ENCODE data around the gene LIN28B.

Gene LIN28B

GRCh38 chr6:105091140-105091829, 134.4 kb downstream of the LIN28B start:
- DNase-seq, result no peak
- Histone ChIP-seq H3K36me3 (peaks cover 0 to 4% (median 0%) of the 10 kb centered on the region in 3 donors), H3K4me1 (no peaks in the 10 kb centered on the region), H3K27me3 (no peaks in the 10 kb centered on the region), H3K27ac (no peak overlapping the region), H3K4me3 (no peak overlapping the region), H3K9me3 (no peaks in the 10 kb centered on the region)
- TF ChIP-seq CTCF (IDR thresholded peaks at IDR 0.05), result no peak
- intact Hi-C loops (cut with DNase I; ENCODE audit: low total_unique reads), result no loop called here

DNA sequence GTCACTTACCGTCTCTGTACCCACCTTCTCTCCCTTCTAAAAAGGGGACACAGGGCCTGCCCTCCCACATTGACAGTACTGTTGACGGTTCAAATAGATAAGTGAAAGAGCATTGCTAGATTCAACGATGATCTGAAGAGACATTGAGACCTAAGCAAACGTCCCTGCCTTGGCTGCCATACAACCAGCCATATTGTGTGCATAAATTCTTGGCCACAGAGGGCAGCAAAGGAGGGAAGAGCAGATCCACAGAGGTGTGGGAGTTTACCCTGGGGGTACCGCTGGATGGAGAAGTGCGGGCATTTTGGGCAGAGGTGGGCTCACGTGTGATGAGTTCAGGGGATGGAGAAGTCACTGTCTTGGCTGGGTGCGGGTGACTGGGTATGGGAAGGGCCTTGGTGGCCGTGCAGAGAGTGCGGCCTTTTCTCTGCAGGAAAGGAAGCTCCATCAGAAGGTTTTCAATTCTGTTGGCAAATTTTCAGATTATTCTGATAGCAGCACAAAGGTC, 137.3 kb downstream of the LIN28B start:
- DNase-seq, result no peak
- Histone ChIP-seq H3K4me1 (no peaks in the 10 kb centered on the region), H3K27me3 (no peaks in the 10 kb centered on the region), H3K36me3 (peaks cover 9 to 19% (median 19%) of the 10 kb centered on the region in 3 donors), H3K4me3 (no peak overlapping the region), H3K9me3 (no peaks in the 10 kb centered on the region), H3K27ac (no peak overlapping the region)
- intact Hi-C loops (cut with DNase I; ENCODE audit: low total_unique reads), result no loop called here
- no peak for TF ChIP-seq CTCF (IDR thresholded peaks at IDR 0.05)

DNA sequence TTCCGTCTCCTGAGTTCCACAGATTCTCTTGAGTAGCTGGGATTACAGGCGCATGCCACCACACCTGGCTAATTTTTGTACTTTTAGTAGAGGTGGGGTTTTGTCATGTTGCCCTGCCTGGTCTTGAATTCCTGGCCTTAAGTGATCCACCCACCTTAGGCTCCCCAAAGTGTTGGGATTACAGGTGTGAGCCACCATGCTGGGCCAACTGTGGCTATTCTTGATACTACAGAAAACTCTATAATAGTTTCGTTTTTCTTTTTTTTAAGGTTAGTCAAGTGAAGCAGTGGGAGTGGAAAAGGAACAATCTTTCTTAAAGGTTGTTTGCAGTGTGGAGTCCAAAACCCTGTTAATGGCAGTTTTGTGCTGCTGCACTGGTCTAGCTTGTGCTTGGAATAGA, 138.2 kb downstream of the LIN28B start:
- Histone ChIP-seq H3K27me3 (no peaks in the 10 kb centered on the region), H3K9me3 (no peaks in the 10 kb centered on the region), H3K4me3 (no peak overlapping the region), H3K4me1 (no peaks in the 10 kb centered on the region), H3K36me3 (peaks cover 19 to 29% (median 28%) of the 10 kb centered on the region in 3 donors), H3K27ac (no peak overlapping the region)
- intact Hi-C loops (cut with DNase I; ENCODE audit: low total_unique reads), result no loop called here
- no peak for TF ChIP-seq CTCF (IDR thresholded peaks at IDR 0.05)
- no peak for DNase-seq

DNA sequence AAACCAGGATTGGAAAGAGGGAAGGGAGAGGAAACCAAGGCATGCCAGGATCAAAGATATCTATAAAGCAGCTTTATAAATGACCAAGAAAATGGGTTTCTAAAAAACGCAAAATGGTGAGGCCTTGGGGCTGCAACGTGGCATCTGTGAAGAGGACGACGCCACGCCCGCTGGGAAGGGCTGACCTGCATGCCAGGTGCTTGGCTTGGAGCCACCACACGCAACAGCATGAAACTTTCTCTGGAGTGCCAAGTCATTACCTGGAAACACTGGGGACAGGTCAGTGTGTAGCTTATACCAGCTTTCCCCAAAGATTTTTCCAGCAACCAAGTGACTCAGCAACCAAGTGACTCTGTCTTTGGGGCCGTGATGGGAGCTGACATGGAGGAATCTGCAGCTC, 140.4 kb downstream of the LIN28B start:
- H3K4me3 ChIP-seq, result no peak overlapping the region
- no peak for TF ChIP-seq CTCF (IDR thresholded peaks at IDR 0.05)
- no peak overlapping the region for H3K27ac ChIP-seq
- H3K4me1 ChIP-seq, result no peaks in the 10 kb centered on the region
- intact Hi-C loops (cut with DNase I; ENCODE audit: low total_unique reads), result no loop called here
- no peaks in the 10 kb centered on the region for H3K9me3 ChIP-seq
- DNase-seq, result no peak
- no peaks in the 10 kb centered on the region for H3K27me3 ChIP-seq
- H3K36me3 ChIP-seq, result peaks cover 19 to 35% (median 29%) of the 10 kb centered on the region in 3 donors

- Histone ChIP-seq H3K27ac (no peak overlapping the region), H3K9me3 (no peaks in the 10 kb centered on the region), H3K36me3 (peaks cover 19 to 35% (median 29%) of the 10 kb centered on the region in 3 donors), H3K27me3 (no peaks in the 10 kb centered on the region), H3K4me1 (no peaks in the 10 kb centered on the region), H3K4me3 (no peak overlapping the region)
- no peak for DNase-seq
- no peak for TF ChIP-seq CTCF (IDR thresholded peaks at IDR 0.05)
- intact Hi-C loops (cut with DNase I; ENCODE audit: low total_unique reads), result no loop called here
Measured at GRCh38 chr6:105099371-105099770, 142.5 kb downstream of the LIN28B start.

Data from tibial artery (tissue), 4 donors.